Endothelial cell of umbilical vein (primary cell): ENCODE data around the gene HNRNPK.

Source experiments
- CTCF ChIP-seq, 2 donors: IDR thresholded peaks; 1 replicate in 1 of 2; 2 replicates in 1 of 2; pipeline ENCODE4 v1.5.1; 2011; ENCODE audit warnings: low read length in 2 of 2, mild to moderate bottlenecking in 2 of 2, moderate library complexity in 2 of 2, control low read depth in 1 of 2, inconsistent platforms in 1 of 2, low read depth in 1 of 2; ENCODE audit not compliant: insufficient read depth in 1 of 2; ENCODE audit errors: extremely low read depth in 1 of 2
- POLR2AphosphoS5 ChIP-seq: IDR thresholded peaks from 2 replicates; pipeline ENCODE4 v1.6.1; 2012; ENCODE audit warnings: low read depth, mild to moderate bottlenecking, control low read depth, low read length, moderate library complexity; ENCODE audit not compliant: insufficient read depth

- TF ChIP-seq POLR2AphosphoS5 (peak; percentile 1), CTCF (IDR thresholded peaks at IDR 0.05; ENCODE audit: extremely low read depth in 1 of 2, insufficient read depth in 1 of 2, low read depth in 1 of 2, low read length in 2 of 2) (peak in 1 of 2 donors; percentile 19)
Observed at GRCh38 chr9:83979812-83980394, at the start of gene HNRNPK.
